Inferior parietal cortex (tissue), 1 donor: Measurements from ENCODE around the gene HERPUD2.
A peak's percentile ranks its signal among the peaks of the same experiment; 100 is the strongest.
"Not testable (repeated sequence)": the region's sequence is repeated elsewhere in the genome, so short reads cannot be mapped to it uniquely, and the experiment has no call there.

ENCODE experiments used
- DNase-seq: peaks from one replicate; pipeline ENCODE4 v3.0.0-alpha.2; 2016; ENCODE audit errors: extremely low spot score

HERPUD2 gene

GRCh38 chr7:35677582-35678356 lies 17.2 kb downstream of the HERPUD2 start:
- DNase-seq = no peak

GRCh38 chr7:35676211-35676610 lies 18.7 kb downstream of the HERPUD2 start:
- no peak for DNase-seq

- DNase-seq = no peak
Measured at GRCh38 chr7:35670856-35671569, 23.9 kb downstream of the HERPUD2 start.

GRCh38 chr7:35660411-35660810 lies 34.5 kb downstream of the HERPUD2 start:
- not testable (repeated sequence) for DNase-seq

GRCh38 chr7:35658606-35659201 lies 36.2 kb downstream of the HERPUD2 start:
- DNase-seq = no peak

- DNase-seq = no peak
Measured at GRCh38 chr7:35657125-35657524, 37.8 kb downstream of the HERPUD2 start.

- DNase-seq = not testable (repeated sequence)
Measured at GRCh38 chr7:35654558-35654957, 40.4 kb downstream of the HERPUD2 start.

GRCh38 chr7:35652124-35652523 lies 42.8 kb downstream of the HERPUD2 start:
- no peak for DNase-seq

GRCh38 chr7:35650751-35651150 lies 44.2 kb downstream of the HERPUD2 start:
- no peak for DNase-seq

GRCh38 chr7:35649711-35650110 lies 45.2 kb downstream of the HERPUD2 start:
- no peak for DNase-seq

GRCh38 chr7:35648367-35648766 lies 46.6 kb downstream of the HERPUD2 start:
- no peak for DNase-seq

- DNase-seq = no peak
Measured at GRCh38 chr7:35647171-35647574, 47.8 kb downstream of the HERPUD2 start.

- no peak for DNase-seq
Measured at GRCh38 chr7:35646289-35647023, 48.5 kb downstream of the HERPUD2 start.

GRCh38 chr7:35645691-35646090 lies 49.2 kb downstream of the HERPUD2 start:
- no peak for DNase-seq

- DNase-seq = peak; percentile 25
Measured at GRCh38 chr7:35630024-35630972, 64.6 kb downstream of the HERPUD2 start.

GRCh38 chr7:35624299-35625186 lies 70.4 kb downstream of the HERPUD2 start:
- DNase-seq = peak; percentile 76

- DNase-seq = no peak
Measured at GRCh38 chr7:35623381-35623780, 71.6 kb downstream of the HERPUD2 start.

GRCh38 chr7:35619863-35620262 lies 75.1 kb downstream of the HERPUD2 start:
- no peak for DNase-seq

- DNase-seq = no peak
Measured at GRCh38 chr7:35617041-35617440, 77.9 kb downstream of the HERPUD2 start.

- DNase-seq = no peak
Measured at GRCh38 chr7:35613150-35613549, 81.8 kb downstream of the HERPUD2 start.
